ENCODE data around the gene MRPL28.

MRPL28 gene

DNA sequence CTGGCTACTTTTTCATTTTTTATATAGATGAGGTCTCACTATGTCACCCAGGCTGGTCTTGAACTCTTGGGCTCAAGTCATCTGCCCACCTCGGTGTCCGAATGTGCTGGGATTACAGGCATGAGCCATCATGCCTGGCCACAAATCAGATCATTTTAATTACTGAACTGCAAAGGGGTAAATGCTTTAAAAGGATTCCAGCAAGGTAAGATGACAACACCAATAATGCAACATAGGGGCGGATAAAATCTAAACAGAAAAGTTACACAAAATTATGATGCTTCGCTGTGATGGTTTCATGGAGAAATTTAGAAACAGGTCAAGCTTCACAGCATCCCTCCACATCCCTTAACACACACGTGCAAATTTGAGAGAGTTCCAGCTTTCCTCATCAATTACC is 50.1 kb downstream of the MRPL28 start:
- no peaks in the 10 kb centered on the region for H3K36me3 ChIP-seq (ENCODE audit: control insufficient read depth, insufficient read depth, low read length)
- TF ChIP-seq, protein P1, sequence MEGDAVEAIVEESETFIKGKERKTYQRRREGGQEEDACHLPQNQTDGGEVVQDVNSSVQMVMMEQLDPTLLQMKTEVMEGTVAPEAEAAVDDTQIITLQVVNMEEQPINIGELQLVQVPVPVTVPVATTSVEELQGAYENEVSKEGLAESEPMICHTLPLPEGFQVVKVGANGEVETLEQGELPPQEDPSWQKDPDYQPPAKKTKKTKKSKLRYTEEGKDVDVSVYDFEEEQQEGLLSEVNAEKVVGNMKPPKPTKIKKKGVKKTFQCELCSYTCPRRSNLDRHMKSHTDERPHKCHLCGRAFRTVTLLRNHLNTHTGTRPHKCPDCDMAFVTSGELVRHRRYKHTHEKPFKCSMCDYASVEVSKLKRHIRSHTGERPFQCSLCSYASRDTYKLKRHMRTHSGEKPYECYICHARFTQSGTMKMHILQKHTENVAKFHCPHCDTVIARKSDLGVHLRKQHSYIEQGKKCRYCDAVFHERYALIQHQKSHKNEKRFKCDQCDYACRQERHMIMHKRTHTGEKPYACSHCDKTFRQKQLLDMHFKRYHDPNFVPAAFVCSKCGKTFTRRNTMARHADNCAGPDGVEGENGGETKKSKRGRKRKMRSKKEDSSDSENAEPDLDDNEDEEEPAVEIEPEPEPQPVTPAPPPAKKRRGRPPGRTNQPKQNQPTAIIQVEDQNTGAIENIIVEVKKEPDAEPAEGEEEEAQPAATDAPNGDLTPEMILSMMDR (IDR thresholded peaks at IDR 0.05) = no peak
- H3K4me3 ChIP-seq (ENCODE audit: low read depth, low read length) = no peak overlapping the region
- H3K79me2 ChIP-seq = peaks cover 53% of the 10 kb centered on the region
- no peak overlapping the region for H3K4me2 ChIP-seq (ENCODE audit: low read length)
- no peaks in the 10 kb centered on the region for H3K4me1 ChIP-seq
- H3K27ac ChIP-seq = no peak overlapping the region
- no peaks in the 10 kb centered on the region for H3K27me3 ChIP-seq (ENCODE audit: control insufficient read depth, insufficient read depth, low read length)
- H2AFZ ChIP-seq = no peak overlapping the region
- H3K9me3 ChIP-seq (ENCODE audit: control insufficient read depth, low read length) = no peaks in the 10 kb centered on the region
- H3K9ac ChIP-seq = no peak overlapping the region

GRCh38 chr16:318628-319027 is 51.7 kb downstream of the MRPL28 start:
- TF ChIP-seq, protein P1 (IDR thresholded peaks at IDR 0.05) = no peak
- Histone ChIP-seq H3K4me1 (no peaks in the 10 kb centered on the region), H3K4me2 (ENCODE audit: low read length) (no peak overlapping the region), H2AFZ (no peak overlapping the region), H3K9me3 (ENCODE audit: control insufficient read depth, low read length) (no peaks in the 10 kb centered on the region), H3K27me3 (ENCODE audit: control insufficient read depth, insufficient read depth, low read length) (no peaks in the 10 kb centered on the region), H3K4me3 (ENCODE audit: low read depth, low read length) (no peak overlapping the region), H3K9ac (no peak overlapping the region), H3K79me2 (peaks cover 49% of the 10 kb centered on the region), H3K27ac (no peak overlapping the region), H3K36me3 (ENCODE audit: control insufficient read depth, insufficient read depth, low read length) (no peaks in the 10 kb centered on the region)

DNA sequence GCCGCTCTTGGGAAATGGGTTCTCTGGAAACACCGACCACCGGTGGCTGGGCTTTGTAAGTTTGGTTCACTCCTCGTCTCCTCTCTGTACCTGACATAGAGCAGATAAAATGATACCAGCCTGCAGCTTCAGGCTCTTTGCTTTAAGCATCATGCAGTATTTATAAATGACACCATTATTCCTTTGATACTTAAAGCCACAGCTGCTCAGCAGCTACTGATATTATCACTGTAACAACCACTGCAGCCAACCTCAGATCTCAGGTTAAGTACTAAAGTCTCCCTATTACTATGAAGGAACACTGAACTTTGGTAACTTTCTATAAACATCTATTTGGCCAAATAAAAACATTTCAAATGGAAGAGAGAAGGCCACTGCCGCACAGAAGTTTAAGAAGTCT is 52.8 kb downstream of the MRPL28 start:
- Histone ChIP-seq H3K27me3 (ENCODE audit: control insufficient read depth, insufficient read depth, low read length) (no peaks in the 10 kb centered on the region), H3K4me3 (ENCODE audit: low read depth, low read length) (no peak overlapping the region), H3K36me3 (ENCODE audit: control insufficient read depth, insufficient read depth, low read length) (no peaks in the 10 kb centered on the region), H3K79me2 (peaks cover 56% of the 10 kb centered on the region), H3K4me1 (no peaks in the 10 kb centered on the region), H3K9me3 (ENCODE audit: control insufficient read depth, low read length) (no peaks in the 10 kb centered on the region), H2AFZ (no peak overlapping the region), H3K9ac (no peak overlapping the region), H3K27ac (no peak overlapping the region), H3K4me2 (ENCODE audit: low read length) (no peak overlapping the region)
- TF ChIP-seq, protein P1 (IDR thresholded peaks at IDR 0.05) = no peak
